WTC11 (cell line): ENCODE measurements around the gene INPP5A.

Source experiments
- AFF4 ChIP-seq: sonication (generic); formaldehyde crosslinking; IDR thresholded peaks from 2 replicates; pipeline ENCODE4 v1.8.1; 2023; ENCODE audit warnings: mild to moderate bottlenecking, missing genetic modification reagents, borderline replicate concordance
- ATF3 ChIP-seq: sonication (generic); formaldehyde crosslinking; conservative IDR thresholded peaks from 2 replicates; pipeline ENCODE4 v1.8.1; 2022; ENCODE audit warnings: mild to moderate bottlenecking, missing genetic modification reagents
- CTCF ChIP-seq: fragments of 200-600 bp; IDR thresholded peaks from 2 replicates; pipeline ENCODE4 v1.8.0; 2022; ENCODE audit warnings: antibody characterized with exemption
- ETV6 ChIP-seq: sonication (generic); formaldehyde crosslinking; IDR thresholded peaks from 2 replicates; pipeline ENCODE4 v1.8.1; 2022; ENCODE audit warnings: mild to moderate bottlenecking, missing genetic modification reagents
- FOXK1 ChIP-seq: sonication (generic); formaldehyde crosslinking; IDR thresholded peaks from 2 replicates; pipeline ENCODE4 v1.8.0; 2022; ENCODE audit warnings: mild to moderate bottlenecking, moderate library complexity, missing genetic modification reagents
- GABPB1 ChIP-seq: sonication (generic); formaldehyde crosslinking; IDR thresholded peaks from 2 replicates; pipeline ENCODE4 v1.8.1; 2023; ENCODE audit warnings: mild to moderate bottlenecking, missing genetic modification reagents
- MAX ChIP-seq: sonication (generic); formaldehyde crosslinking; IDR thresholded peaks from 2 replicates; pipeline ENCODE4 v1.8.0; 2022; ENCODE audit warnings: mild to moderate bottlenecking, missing genetic modification reagents
- SOX15 ChIP-seq: fragments of 250-450 bp; sonication (Bioruptor Pico); IDR thresholded peaks from 2 replicates; pipeline ENCODE4 v1.9.0; 2021; ENCODE audit warnings: mild to moderate bottlenecking
- TEAD1 ChIP-seq: sonication (generic); formaldehyde crosslinking; IDR thresholded peaks from 2 replicates; pipeline ENCODE4 v1.8.0; 2022; ENCODE audit warnings: mild to moderate bottlenecking, missing genetic modification reagents
- ZNF219 ChIP-seq: sonication (generic); formaldehyde crosslinking; IDR thresholded peaks from 2 replicates; pipeline ENCODE4 v1.8.0; 2023; ENCODE audit warnings: missing genetic modification reagents, mild to moderate bottlenecking, borderline replicate concordance
- ZNF416 ChIP-seq: fragments of 250-450 bp; sonication (Bioruptor Pico); IDR thresholded peaks from 2 replicates; pipeline ENCODE4 v1.9.0; 2021; ENCODE audit warnings: mild to moderate bottlenecking, inconsistent platforms
- ZNF671 ChIP-seq: fragments of 250-450 bp; sonication (Bioruptor Pico); IDR thresholded peaks from 2 replicates; pipeline ENCODE4 v1.8.0; 2021; ENCODE audit warnings: mild to moderate bottlenecking

GRCh38 chr10:132804287-132804686 lies 266.7 kb downstream of the INPP5A start:
- TF ChIP-seq CTCF: no peak
- no peak for TF ChIP-seq ETV6 (CRISPR knock-in tag)
- no peak for TF ChIP-seq FOXK1 (CRISPR knock-in tag)
- no peak for TF ChIP-seq ATF3
- TF ChIP-seq MAX (CRISPR knock-in tag): no peak
- TF ChIP-seq TEAD1 (CRISPR knock-in tag): no peak
- TF ChIP-seq ZNF416: no peak
- no peak for TF ChIP-seq ZNF671 (CRISPR knock-in tag)
- TF ChIP-seq AFF4: no peak
- no peak for TF ChIP-seq GABPB1 (CRISPR knock-in tag)
- no peak for TF ChIP-seq ZNF219 (CRISPR knock-in tag)
- no peak for TF ChIP-seq SOX15 (CRISPR knock-in tag)
